Measurements from ENCODE around the gene PARP15.
A peak's percentile ranks its signal among the peaks of the same experiment; 100 is the strongest.

Gene PARP15

GRCh38 chr3:122676759-122677158 is 99.3 kb downstream of the PARP15 start:
- DNase-seq (ENCODE audit: low read depth): no peak
- H3K4me3 ChIP-seq (ENCODE audit: low read depth, low read length): no peak overlapping the region
- TF ChIP-seq POLR2A (IDR thresholded peaks at IDR 0.05; ENCODE audit: extremely low read depth, insufficient read length) (no peak), MYC (IDR thresholded peaks at IDR 0.05; ENCODE audit: low read depth, low read length) (no peak), CTCF (IDR thresholded peaks at IDR 0.05; ENCODE audit: low read depth, low read length) (no peak), MAX (IDR thresholded peaks at IDR 0.05; ENCODE audit: low read depth, low read length) (no peak)

- H3K4me3 ChIP-seq (ENCODE audit: low read depth, low read length): no peak overlapping the region
- TF ChIP-seq MYC (IDR thresholded peaks at IDR 0.05; ENCODE audit: low read depth, low read length) (no peak), MAX (IDR thresholded peaks at IDR 0.05; ENCODE audit: low read depth, low read length) (no peak), CTCF (IDR thresholded peaks at IDR 0.05; ENCODE audit: low read depth, low read length) (no peak), POLR2A (IDR thresholded peaks at IDR 0.05; ENCODE audit: extremely low read depth, insufficient read length) (no peak)
- DNase-seq (ENCODE audit: low read depth): no peak
Observed at GRCh38 chr3:122677216-122677615, 99.8 kb downstream of the PARP15 start.

GRCh38 chr3:122678506-122678905 is 101.1 kb downstream of the PARP15 start:
- DNase-seq (ENCODE audit: low read depth): peak; percentile 9
- TF ChIP-seq MAX (IDR thresholded peaks at IDR 0.05; ENCODE audit: low read depth, low read length): no peak
- TF ChIP-seq CTCF (IDR thresholded peaks at IDR 0.05; ENCODE audit: low read depth, low read length): no peak
- no peak for TF ChIP-seq MYC (IDR thresholded peaks at IDR 0.05; ENCODE audit: low read depth, low read length)
- TF ChIP-seq POLR2A (IDR thresholded peaks at IDR 0.05; ENCODE audit: extremely low read depth, insufficient read length): no peak
- no peak overlapping the region for H3K4me3 ChIP-seq (ENCODE audit: low read depth, low read length)

- H3K4me3 ChIP-seq (ENCODE audit: low read depth, low read length): peak overlapping the region; percentile 53
- peak; percentile 87 for DNase-seq (ENCODE audit: low read depth)
- TF ChIP-seq MYC (IDR thresholded peaks at IDR 0.05; ENCODE audit: low read depth, low read length) (peak; percentile 59), MAX (IDR thresholded peaks at IDR 0.05; ENCODE audit: low read depth, low read length) (no peak; the same call in 1 of the 2 replicates), CTCF (IDR thresholded peaks at IDR 0.05; ENCODE audit: low read depth, low read length) (peak; percentile 69), POLR2A (IDR thresholded peaks at IDR 0.05; ENCODE audit: extremely low read depth, insufficient read length) (no peak)
Observed at GRCh38 chr3:122679085-122679881, 101.8 kb downstream of the PARP15 start.

GRCh38 chr3:122679882-122680474 is 102.5 kb downstream of the PARP15 start:
- TF ChIP-seq POLR2A (IDR thresholded peaks at IDR 0.05; ENCODE audit: extremely low read depth, insufficient read length): no peak
- TF ChIP-seq MYC (IDR thresholded peaks at IDR 0.05; ENCODE audit: low read depth, low read length): no peak
- TF ChIP-seq CTCF (IDR thresholded peaks at IDR 0.05; ENCODE audit: low read depth, low read length): no peak
- no peak for TF ChIP-seq MAX (IDR thresholded peaks at IDR 0.05; ENCODE audit: low read depth, low read length)
- H3K4me3 ChIP-seq (ENCODE audit: low read depth, low read length): peak overlapping the region; percentile 70
- DNase-seq (ENCODE audit: low read depth): peak; percentile 26
